Stimulated activated naive CD8-positive, alpha-beta T cell treated with anti-CD3 and anti-CD28 coated beads, Interleukin-15, amount 100 ng/mL, for 72 hours (primary cell): ENCODE results near the gene TRABD2B.
A peak's percentile ranks its signal among the peaks of the same experiment; 100 is the strongest.

Experiments
- ATAC-seq: fragments of 150-1000 bp; cut with Tn5 transposase; 2 replicates; pipeline ENCODE4 v1.10.0; 2021; ENCODE audit warnings: mild to moderate bottlenecking, moderate library complexity
- DNase-seq, 2 donors: peaks; one replicate each; pipeline ENCODE4 v3.0.0; 2021 to 2022
- H3K27ac Mint-ChIP-seq, 2 donors: one replicate each; pipeline ENCODE4 v1.8.0; 2022; ENCODE audit warnings: mild to moderate bottlenecking in 2 of 2, mixed read lengths in 2 of 2, moderate library complexity in 2 of 2
- H3K27me3 Mint-ChIP-seq: one replicate; pipeline ENCODE4 v1.8.0; 2022; ENCODE audit warnings: mixed read lengths
- H3K4me1 Mint-ChIP-seq: one replicate; pipeline ENCODE4 v1.8.0; 2022; ENCODE audit warnings: mild to moderate bottlenecking, mixed read lengths
- H3K4me3 Mint-ChIP-seq, 2 donors: one replicate each; pipeline ENCODE4 v1.8.0; 2022; ENCODE audit warnings: mild to moderate bottlenecking in 2 of 2, mixed read lengths in 2 of 2, moderate library complexity in 1 of 2
- H3K9me3 Mint-ChIP-seq, 2 donors: one replicate each; pipeline ENCODE4 v1.8.0; 2022; ENCODE audit warnings: mixed read lengths in 2 of 2

Gene TRABD2B

GRCh38 chr1:47841356-47841755, 155.8 kb downstream of the TRABD2B start:
- H3K27ac Mint-ChIP-seq, result no peak overlapping the region
- H3K9me3 Mint-ChIP-seq, result peaks cover 0 to under 1% of the 10 kb centered on the region in 2 donors
- no peaks in the 10 kb centered on the region for H3K4me1 Mint-ChIP-seq
- no peak for ATAC-seq
- H3K27me3 Mint-ChIP-seq, result peaks cover 23% of the 10 kb centered on the region
- no peak for DNase-seq
- no peak overlapping the region for H3K4me3 Mint-ChIP-seq

GRCh38 chr1:47840393-47841190, 156.6 kb downstream of the TRABD2B start:
- Mint-ChIP-seq H3K4me3 (no peak overlapping the region), H3K27ac (no peak overlapping the region), H3K9me3 (peaks cover 2 to 8% of the 10 kb centered on the region in 2 donors)

GRCh38 chr1:47839433-47839760, 157.8 kb downstream of the TRABD2B start:
- no peak for DNase-seq
- Mint-ChIP-seq H3K27ac (no peak overlapping the region), H3K27me3 (peaks cover 18% of the 10 kb centered on the region), H3K9me3 (peaks cover 9% of the 10 kb centered on the region in 2 donors), H3K4me1 (no peaks in the 10 kb centered on the region), H3K4me3 (no peak overlapping the region)
- no peak for ATAC-seq

More at GRCh38 chr1:47840393-47841190, 156.6 kb downstream of the TRABD2B start:
- Mint-ChIP-seq H3K4me1 (no peaks in the 10 kb centered on the region), H3K27me3 (peaks cover 23% of the 10 kb centered on the region)
- ATAC-seq, result no peak
- DNase-seq, result no peak

GRCh38 chr1:47838562-47839432, 158.4 kb downstream of the TRABD2B start:
- no peak for ATAC-seq
- H3K27me3 Mint-ChIP-seq, result peaks cover 16% of the 10 kb centered on the region
- H3K4me1 Mint-ChIP-seq, result no peaks in the 10 kb centered on the region
- H3K9me3 Mint-ChIP-seq, result peaks cover 9% of the 10 kb centered on the region in 2 donors
- peak overlapping the region in 1 of 2 donors; percentile 2 for H3K27ac Mint-ChIP-seq
- no peak overlapping the region for H3K4me3 Mint-ChIP-seq
- DNase-seq, result no peak

- Mint-ChIP-seq H3K27me3 (peaks cover 9% of the 10 kb centered on the region), H3K4me3 (no peak overlapping the region), H3K4me1 (no peaks in the 10 kb centered on the region), H3K9me3 (peaks cover 9% of the 10 kb centered on the region in 2 donors), H3K27ac (no peak overlapping the region)
- DNase-seq (no peak), ATAC-seq (no peak)
Observed at GRCh38 chr1:47837866-47838561, 159.2 kb downstream of the TRABD2B start.

GRCh38 chr1:47837056-47837830, 159.9 kb downstream of the TRABD2B start:
- no peak for ATAC-seq
- no peak for DNase-seq
- no peak overlapping the region for H3K27ac Mint-ChIP-seq

GRCh38 chr1:47835409-47835808, 161.8 kb downstream of the TRABD2B start:
- DNase-seq, result no peak
- Mint-ChIP-seq H3K4me3 (no peak overlapping the region), H3K27me3 (peaks cover 2% of the 10 kb centered on the region), H3K9me3 (peaks cover 9% of the 10 kb centered on the region in 2 donors), H3K27ac (no peak overlapping the region), H3K4me1 (no peaks in the 10 kb centered on the region)
- ATAC-seq, result no peak

More at GRCh38 chr1:47837056-47837830, 159.9 kb downstream of the TRABD2B start:
- no peaks in the 10 kb centered on the region for H3K4me1 Mint-ChIP-seq
- H3K9me3 Mint-ChIP-seq, result peaks cover 9% of the 10 kb centered on the region in 2 donors
- no peak overlapping the region for H3K4me3 Mint-ChIP-seq
- H3K27me3 Mint-ChIP-seq, result peaks cover 1% of the 10 kb centered on the region

GRCh38 chr1:47834326-47834725, 162.9 kb downstream of the TRABD2B start:
- H3K27ac Mint-ChIP-seq, result no peak overlapping the region
- ATAC-seq, result no peak
- no peak overlapping the region for H3K4me3 Mint-ChIP-seq
- H3K27me3 Mint-ChIP-seq, result peaks cover 12% of the 10 kb centered on the region
- DNase-seq, result no peak
- H3K9me3 Mint-ChIP-seq, result peaks cover 9% of the 10 kb centered on the region in 2 donors
- H3K4me1 Mint-ChIP-seq, result no peaks in the 10 kb centered on the region

- Mint-ChIP-seq H3K9me3 (peaks cover 3 to 8% of the 10 kb centered on the region in 2 donors), H3K4me1 (no peaks in the 10 kb centered on the region), H3K27me3 (peaks cover 15% of the 10 kb centered on the region), H3K27ac (no peak overlapping the region), H3K4me3 (no peak overlapping the region)
- no peak for ATAC-seq
- DNase-seq, result no peak
Observed at GRCh38 chr1:47830641-47831333, 166.4 kb downstream of the TRABD2B start.

- no peak for DNase-seq
- ATAC-seq, result no peak
- peaks cover 0 to under 1% of the 10 kb centered on the region in 2 donors for H3K9me3 Mint-ChIP-seq
- peaks cover 15% of the 10 kb centered on the region for H3K27me3 Mint-ChIP-seq
- H3K4me3 Mint-ChIP-seq, result no peak overlapping the region
- no peaks in the 10 kb centered on the region for H3K4me1 Mint-ChIP-seq
- H3K27ac Mint-ChIP-seq, result peak overlapping the region in 1 of 2 donors; percentile 55
Observed at GRCh38 chr1:47830021-47830420, 167.2 kb downstream of the TRABD2B start.

- Mint-ChIP-seq H3K27ac (no peak overlapping the region), H3K4me1 (no peaks in the 10 kb centered on the region), H3K9me3 (no peaks in the 10 kb centered on the region), H3K4me3 (no peak overlapping the region), H3K27me3 (peaks cover 15% of the 10 kb centered on the region)
- ATAC-seq (no peak), DNase-seq (no peak)
Observed at GRCh38 chr1:47828978-47829377, 168.2 kb downstream of the TRABD2B start.

- H3K9me3 Mint-ChIP-seq, result no peaks in the 10 kb centered on the region
- H3K4me3 Mint-ChIP-seq, result no peak overlapping the region
- H3K27me3 Mint-ChIP-seq, result peaks cover 15% of the 10 kb centered on the region
- H3K4me1 Mint-ChIP-seq, result no peaks in the 10 kb centered on the region
- no peak overlapping the region for H3K27ac Mint-ChIP-seq
- DNase-seq (no peak), ATAC-seq (no peak)
Observed at GRCh38 chr1:47827109-47827508, 170.1 kb downstream of the TRABD2B start.

GRCh38 chr1:47824716-47825115, 172.5 kb downstream of the TRABD2B start:
- H3K9me3 Mint-ChIP-seq, result no peaks in the 10 kb centered on the region
- H3K27me3 Mint-ChIP-seq, result peaks cover 7% of the 10 kb centered on the region
- DNase-seq, result no peak
- H3K27ac Mint-ChIP-seq, result no peak overlapping the region
- H3K4me3 Mint-ChIP-seq, result no peak overlapping the region
- H3K4me1 Mint-ChIP-seq, result no peaks in the 10 kb centered on the region
- no peak for ATAC-seq

GRCh38 chr1:47824297-47824696, 172.9 kb downstream of the TRABD2B start:
- ATAC-seq, result no peak
- no peaks in the 10 kb centered on the region for H3K4me1 Mint-ChIP-seq
- no peak overlapping the region for H3K27ac Mint-ChIP-seq
- H3K9me3 Mint-ChIP-seq, result no peaks in the 10 kb centered on the region
- no peak overlapping the region for H3K4me3 Mint-ChIP-seq
- no peak for DNase-seq
- peaks cover 2% of the 10 kb centered on the region for H3K27me3 Mint-ChIP-seq
